K562 (cell line): ENCODE results near the gene GABPB1.

Experiments
- ADNP ChIP-seq: fragments of 200-800 bp; sonication (Bioruptor generic); IDR thresholded peaks from 2 replicates; pipeline ENCODE4 v1.6.1; 2016; ENCODE audit warnings: missing genetic modification characterization, missing compliant biosample characterization
- ELF1 ChIP-seq: fragments of 200-800 bp; sonication (Bioruptor generic); IDR thresholded peaks from 2 replicates; pipeline ENCODE4 v1.6.1; 2016; ENCODE audit warnings: missing genetic modification characterization, missing compliant biosample characterization
- HCFC1 ChIP-seq: IDR thresholded peaks from 2 replicates; pipeline ENCODE4 v1.6.1; 2012; ENCODE audit warnings: low read depth, low read length, improper control_type of control experiment
- KAT2B ChIP-seq: IDR thresholded peaks from one replicate; pipeline ENCODE4 v1.6.1; 2012; ENCODE audit warnings: low read depth, mild to moderate bottlenecking, control low read depth, inconsistent platforms, low read length, moderate library complexity
- NR3C1 ChIP-seq: sonication (generic); formaldehyde crosslinking; IDR thresholded peaks from 2 replicates; pipeline ENCODE4 v1.8.1; 2022; ENCODE audit warnings: missing genetic modification reagents
- RUNX1 ChIP-seq: sonication (generic); IDR thresholded peaks from 2 replicates; pipeline ENCODE4 v1.6.1; 2016; ENCODE audit warnings: antibody characterized with exemption, low read depth
- SIRT6 ChIP-seq: IDR thresholded peaks from one replicate; pipeline ENCODE4 v1.6.1; 2012; ENCODE audit warnings: low read depth, mild to moderate bottlenecking, control low read depth, inconsistent platforms, low read length, moderate library complexity
- TAF1 ChIP-seq: IDR thresholded peaks from 2 replicates; pipeline ENCODE4 v1.6.1; 2011; ENCODE audit warnings: mild to moderate bottlenecking, low read length, moderate library complexity; ENCODE audit not compliant: insufficient read depth, control insufficient read depth, severe bottlenecking; ENCODE audit errors: extremely low read depth
- ZNF12 ChIP-seq: sonication (generic); formaldehyde crosslinking; IDR thresholded peaks from 2 replicates; pipeline ENCODE4 v1.4.0; 2020; ENCODE audit warnings: mild to moderate bottlenecking, missing genetic modification reagents
- TF ChIP-seq, protein P1 (sequence below): sonication (generic); formaldehyde crosslinking; IDR thresholded peaks from 2 replicates; pipeline ENCODE4 v1.8.0; 2022; ENCODE audit warnings: missing genetic modification reagents, mild to moderate bottlenecking, borderline replicate concordance
- TF ChIP-seq, protein P2 (sequence below): fragments of 450-650 bp; IDR thresholded peaks from 2 replicates; pipeline ENCODE4 v1.6.1; 2017; ENCODE audit warnings: antibody characterized with exemption, mild to moderate bottlenecking

DNA sequence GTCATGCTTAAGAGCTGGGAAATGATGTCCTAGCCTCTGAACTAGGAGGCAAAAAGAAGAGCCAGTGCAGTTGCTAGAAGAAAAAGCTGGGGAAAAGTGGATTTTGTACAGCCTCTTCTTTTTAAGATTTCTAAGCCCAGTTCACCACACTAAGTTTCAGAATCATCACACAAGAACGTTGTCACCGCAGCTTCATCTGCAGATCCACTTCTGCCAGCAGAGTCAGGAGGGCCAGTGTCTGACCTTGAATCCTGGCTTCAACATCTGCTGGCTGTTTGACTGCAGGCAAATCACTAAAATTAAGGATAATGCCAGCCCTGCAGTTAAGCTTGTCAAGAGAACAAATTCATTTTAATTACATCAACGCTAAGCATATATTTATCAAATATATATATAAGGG is 125.7 kb downstream of the GABPB1 start:
- TF ChIP-seq TAF1 (no peak), ZNF12 (CRISPR knock-in tag) (no peak), KAT2B (no peak), SIRT6 (no peak), NR3C1 (no peak), HCFC1 (no peak), RUNX1 (no peak), ADNP (tag) (no peak), ELF1 (no peak)
- TF ChIP-seq, protein P1, sequence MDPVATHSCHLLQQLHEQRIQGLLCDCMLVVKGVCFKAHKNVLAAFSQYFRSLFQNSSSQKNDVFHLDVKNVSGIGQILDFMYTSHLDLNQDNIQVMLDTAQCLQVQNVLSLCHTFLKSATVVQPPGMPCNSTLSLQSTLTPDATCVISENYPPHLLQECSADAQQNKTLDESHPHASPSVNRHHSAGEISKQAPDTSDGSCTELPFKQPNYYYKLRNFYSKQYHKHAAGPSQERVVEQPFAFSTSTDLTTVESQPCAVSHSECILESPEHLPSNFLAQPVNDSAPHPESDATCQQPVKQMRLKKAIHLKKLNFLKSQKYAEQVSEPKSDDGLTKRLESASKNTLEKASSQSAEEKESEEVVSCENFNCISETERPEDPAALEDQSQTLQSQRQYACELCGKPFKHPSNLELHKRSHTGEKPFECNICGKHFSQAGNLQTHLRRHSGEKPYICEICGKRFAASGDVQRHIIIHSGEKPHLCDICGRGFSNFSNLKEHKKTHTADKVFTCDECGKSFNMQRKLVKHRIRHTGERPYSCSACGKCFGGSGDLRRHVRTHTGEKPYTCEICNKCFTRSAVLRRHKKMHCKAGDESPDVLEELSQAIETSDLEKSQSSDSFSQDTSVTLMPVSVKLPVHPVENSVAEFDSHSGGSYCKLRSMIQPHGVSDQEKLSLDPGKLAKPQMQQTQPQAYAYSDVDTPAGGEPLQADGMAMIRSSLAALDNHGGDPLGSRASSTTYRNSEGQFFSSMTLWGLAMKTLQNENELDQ (CRISPR knock-in tag), result no peak
- TF ChIP-seq, protein P2, sequence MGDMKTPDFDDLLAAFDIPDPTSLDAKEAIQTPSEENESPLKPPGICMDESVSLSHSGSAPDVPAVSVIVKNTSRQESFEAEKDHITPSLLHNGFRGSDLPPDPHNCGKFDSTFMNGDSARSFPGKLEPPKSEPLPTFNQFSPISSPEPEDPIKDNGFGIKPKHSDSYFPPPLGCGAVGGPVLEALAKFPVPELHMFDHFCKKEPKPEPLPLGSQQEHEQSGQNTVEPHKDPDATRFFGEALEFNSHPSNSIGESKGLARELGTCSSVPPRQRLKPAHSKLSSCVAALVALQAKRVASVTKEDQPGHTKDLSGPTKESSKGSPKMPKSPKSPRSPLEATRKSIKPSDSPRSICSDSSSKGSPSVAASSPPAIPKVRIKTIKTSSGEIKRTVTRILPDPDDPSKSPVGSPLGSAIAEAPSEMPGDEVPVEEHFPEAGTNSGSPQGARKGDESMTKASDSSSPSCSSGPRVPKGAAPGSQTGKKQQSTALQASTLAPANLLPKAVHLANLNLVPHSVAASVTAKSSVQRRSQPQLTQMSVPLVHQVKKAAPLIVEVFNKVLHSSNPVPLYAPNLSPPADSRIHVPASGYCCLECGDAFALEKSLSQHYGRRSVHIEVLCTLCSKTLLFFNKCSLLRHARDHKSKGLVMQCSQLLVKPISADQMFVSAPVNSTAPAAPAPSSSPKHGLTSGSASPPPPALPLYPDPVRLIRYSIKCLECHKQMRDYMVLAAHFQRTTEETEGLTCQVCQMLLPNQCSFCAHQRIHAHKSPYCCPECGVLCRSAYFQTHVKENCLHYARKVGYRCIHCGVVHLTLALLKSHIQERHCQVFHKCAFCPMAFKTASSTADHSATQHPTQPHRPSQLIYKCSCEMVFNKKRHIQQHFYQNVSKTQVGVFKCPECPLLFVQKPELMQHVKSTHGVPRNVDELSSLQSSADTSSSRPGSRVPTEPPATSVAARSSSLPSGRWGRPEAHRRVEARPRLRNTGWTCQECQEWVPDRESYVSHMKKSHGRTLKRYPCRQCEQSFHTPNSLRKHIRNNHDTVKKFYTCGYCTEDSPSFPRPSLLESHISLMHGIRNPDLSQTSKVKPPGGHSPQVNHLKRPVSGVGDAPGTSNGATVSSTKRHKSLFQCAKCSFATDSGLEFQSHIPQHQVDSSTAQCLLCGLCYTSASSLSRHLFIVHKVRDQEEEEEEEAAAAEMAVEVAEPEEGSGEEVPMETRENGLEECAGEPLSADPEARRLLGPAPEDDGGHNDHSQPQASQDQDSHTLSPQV, result no peak
